PC-9 (cell line): Measurements from ENCODE around the gene CPEB3. TPM values are rescaled to one million over a fixed set of nuclear protein-coding genes. Genes with fewer than 3 reads are reported as not detected.
"Not testable (repeated sequence)": the region's sequence is repeated elsewhere in the genome, so short reads cannot be mapped to it uniquely, and the experiment has no call there.

ENCODE experiments used
- BruUV-seq: library from RNA; stranded (reverse); fragments of 400-500 nt; replicated peaks from 2 replicates; lab custom pipeline; 2021; lab: Mats Ljungman, UMichigan
- CTCF ChIA-PET: fragments of 300-600 bp; sonication (Branson Sonifier 250); formaldehyde crosslinking; loops from one replicate; lab custom pipeline; 2022; ENCODE audit warnings: antibody characterized with exemption; lab: Charles Lee
- POLR2A ChIA-PET: fragments of 300-600 bp; sonication (Branson Sonifier 250); formaldehyde crosslinking; loops from one replicate; lab custom pipeline; 2022; ENCODE audit warnings: antibody characterized with exemption; ENCODE audit not compliant: unreplicated experiment; lab: Charles Lee
- DNase-seq, 2 experiments: peaks; one replicate each; pipeline versions ENCODE4 v3.0.0 to v3.0.0-alpha.2; 2015 to 2022; ENCODE audit warnings: mixed read lengths in 1 of 2
- H2AFZ ChIP-seq: fragments of 200-600 bp; sonication (generic); 2 replicates; pipeline ENCODE4 v1.8.1; 2017; ENCODE audit warnings: antibody characterized with exemption
- H3F3A ChIP-seq: fragments of 200-600 bp; sonication (generic); 2 replicates; pipeline ENCODE4 v1.8.1; 2017; ENCODE audit warnings: antibody characterized with exemption, mild to moderate bottlenecking, low read depth; ENCODE audit not compliant: insufficient read depth
- H3K27ac ChIP-seq: fragments of 200-600 bp; sonication (generic); 2 replicates; pipeline ENCODE4 v1.6.1; 2016; ENCODE audit warnings: mixed run types
- H3K27me3 ChIP-seq: fragments of 200-600 bp; sonication (generic); 2 replicates; pipeline ENCODE4 v1.6.1; 2016; ENCODE audit warnings: low read depth, mixed run types; ENCODE audit not compliant: insufficient read depth
- H3K36me3 ChIP-seq: fragments of 200-600 bp; sonication (generic); 2 replicates; pipeline ENCODE4 v1.6.1; 2016; ENCODE audit warnings: low read depth, mixed run types
- H3K4me1 ChIP-seq: fragments of 200-600 bp; sonication (generic); replicated peaks from 2 replicates; pipeline ENCODE4 v1.6.1; 2016; ENCODE audit warnings: mixed run types; ENCODE audit not compliant: insufficient read depth
- H3K4me2 ChIP-seq: fragments of 200-600 bp; sonication (generic); 2 replicates; pipeline ENCODE4 v1.6.1; 2017; ENCODE audit warnings: mixed run types
- H3K4me3 ChIP-seq: fragments of 200-600 bp; sonication (generic); 2 replicates; pipeline ENCODE4 v1.6.1; 2016; ENCODE audit warnings: mixed run types
- H3K79me2 ChIP-seq: fragments of 200-600 bp; sonication (generic); 2 replicates; pipeline ENCODE4 v1.6.1; 2017; ENCODE audit warnings: low read depth, mixed run types
- H3K9me2 ChIP-seq: fragments of 200-600 bp; sonication (generic); 2 replicates; pipeline ENCODE4 v1.8.1; 2017; ENCODE audit warnings: mild to moderate bottlenecking; ENCODE audit not compliant: insufficient read depth
- H3K9me3 ChIP-seq: fragments of 200-600 bp; sonication (generic); 2 replicates; pipeline ENCODE4 v1.8.1; 2016; ENCODE audit warnings: low read depth; ENCODE audit not compliant: insufficient read depth
- H4K20me1 ChIP-seq: fragments of 200-600 bp; sonication (generic); 2 replicates; pipeline ENCODE4 v1.8.1; 2017; ENCODE audit not compliant: insufficient read depth
- CTCF ChIP-seq: fragments of 200-600 bp; sonication (generic); conservative IDR thresholded peaks from 2 replicates; pipeline ENCODE4 v1.6.1; 2017; ENCODE audit warnings: mixed run types, antibody characterized with exemption, mild to moderate bottlenecking, moderate library complexity
- EZH2 ChIP-seq: fragments of 200-600 bp; sonication (generic); IDR thresholded peaks from 2 replicates; pipeline ENCODE4 v1.8.0; 2017; ENCODE audit warnings: antibody characterized with exemption, low read depth
- intact Hi-C: fragments of 100-400 bp; cut with micrococcal nuclease; formaldehyde crosslinking; loops from one replicate; pipeline ENCODE4 v1.10.0; 2022; ENCODE audit not compliant: unreplicated experiment
- total RNA-seq: library from RNA; stranded (reverse); gene quantifications from 2 replicates; pipeline ENCODE4 v1.2.3, GENCODE V29; 2021

CPEB3 gene
- total RNA-seq, 1 experiment from 2014 or later = 1.4 TPM

GRCh38 chr10:92146107-92146506, 144.8 kb downstream of the CPEB3 start:
- peaks cover 13% of the 10 kb centered on the region; the same call in 1 of the 2 replicates for H3K4me1 ChIP-seq
- DNase-seq = no peak
- ChIA-PET CTCF (no interaction called here), POLR2A (interaction anchor here (0.8 kb wide), 1 partner anchor 1172 kb away, joined by 5 read pairs; no protein-coding TSS in a partner anchor)
- no peak overlapping the region for H3K27ac ChIP-seq
- no peaks in the 10 kb centered on the region for H3K79me2 ChIP-seq
- peaks cover 5% of the 10 kb centered on the region; the same call in 1 of the 2 replicates for H3F3A ChIP-seq
- no TSS peak for BruUV-seq
- intact Hi-C loops = no loop called here
- no peak overlapping the region for H2AFZ ChIP-seq
- TF ChIP-seq CTCF (no peak), EZH2 (no peak)
- H3K9me3 ChIP-seq = no peaks in the 10 kb centered on the region
- H3K4me3 ChIP-seq = no peak overlapping the region
- H3K4me2 ChIP-seq = no peak overlapping the region
- H3K27me3 ChIP-seq = no peaks in the 10 kb centered on the region
- no peaks in the 10 kb centered on the region for H3K9me2 ChIP-seq
- no peaks in the 10 kb centered on the region for H3K36me3 ChIP-seq
- H4K20me1 ChIP-seq = no peaks in the 10 kb centered on the region

GRCh38 chr10:92142949-92143348, 147.9 kb downstream of the CPEB3 start:
- Histone ChIP-seq H4K20me1 (no peaks in the 10 kb centered on the region), H3K36me3 (no peaks in the 10 kb centered on the region), H3K27ac (no peak overlapping the region), H3K9me3 (no peaks in the 10 kb centered on the region), H3K27me3 (no peaks in the 10 kb centered on the region), H3K4me1 (peaks cover 13% of the 10 kb centered on the region; the same call in 1 of the 2 replicates), H3K4me3 (no peak overlapping the region), H3F3A (peaks cover 5% of the 10 kb centered on the region; the same call in 1 of the 2 replicates), H3K9me2 (no peaks in the 10 kb centered on the region), H3K79me2 (no peaks in the 10 kb centered on the region), H2AFZ (no peak overlapping the region), H3K4me2 (no peak overlapping the region)
- BruUV-seq = no TSS peak
- no peak for DNase-seq
- TF ChIP-seq CTCF (no peak), EZH2 (no peak)
- CTCF ChIA-PET = no interaction called here
- intact Hi-C loops = no loop called here
- POLR2A ChIA-PET = no interaction called here

GRCh38 chr10:92142512-92142911, 148.4 kb downstream of the CPEB3 start:
- intact Hi-C loops = no loop called here
- POLR2A ChIA-PET = no interaction called here
- Histone ChIP-seq H3K9me3 (no peaks in the 10 kb centered on the region), H3K9me2 (no peaks in the 10 kb centered on the region), H3K27ac (peak overlapping the region; percentile 26; the same call in 1 of the 2 replicates), H3F3A (peaks cover 5% of the 10 kb centered on the region; the same call in 1 of the 2 replicates), H3K36me3 (no peaks in the 10 kb centered on the region), H4K20me1 (no peaks in the 10 kb centered on the region), H3K79me2 (no peaks in the 10 kb centered on the region), H2AFZ (no peak overlapping the region), H3K4me1 (peaks cover 13% of the 10 kb centered on the region; the same call in 1 of the 2 replicates), H3K4me2 (peak overlapping the region; percentile 47), H3K27me3 (no peaks in the 10 kb centered on the region), H3K4me3 (no peak overlapping the region)
- no peak for DNase-seq
- TF ChIP-seq EZH2 = no peak
- TF ChIP-seq CTCF = no peak; the same call in 1 of the 2 replicates
- BruUV-seq = no TSS peak
- CTCF ChIA-PET = no interaction called here

GRCh38 chr10:92141147-92141546, 149.7 kb downstream of the CPEB3 start:
- H3K4me2 ChIP-seq, H3K27me3 ChIP-seq, H3K79me2 ChIP-seq, H4K20me1 ChIP-seq, POLR2A ChIA-PET, CTCF ChIA-PET, H2AFZ ChIP-seq, H3K36me3 ChIP-seq, H3K9me3 ChIP-seq, intact Hi-C loops, H3K4me3 ChIP-seq, H3K9me2 ChIP-seq, H3K27ac ChIP-seq, H3F3A ChIP-seq, BruUV-seq, DNase-seq: not testable (repeated sequence)
- H3K4me1 ChIP-seq = peaks cover 13% of the 10 kb centered on the region; the same call in 1 of the 2 replicates

- H3K4me2 ChIP-seq, H3K9me2 ChIP-seq, BruUV-seq, DNase-seq, H3K4me1 ChIP-seq, H3K9me3 ChIP-seq, H3K27ac ChIP-seq, H3K36me3 ChIP-seq, POLR2A ChIA-PET, H3K79me2 ChIP-seq, H3F3A ChIP-seq, H4K20me1 ChIP-seq, H3K27me3 ChIP-seq, H3K4me3 ChIP-seq, intact Hi-C loops, H2AFZ ChIP-seq, CTCF ChIA-PET: not testable (repeated sequence)
These were observed 156.8 kb downstream of the CPEB3 start for GRCh38 chr10:92134049-92134448.
